DOHH2 (cell line): ENCODE data around the gene VAV1.
"Not testable (repeated sequence)": the region's sequence is repeated elsewhere in the genome, so short reads cannot be mapped to it uniquely, and the experiment has no call there.

Source experiments
- CTCF ChIP-seq: fragments of 200-600 bp; sonication (generic); IDR thresholded peaks from one replicate; pipeline ENCODE4 v1.5.1; 2014; ENCODE audit warnings: antibody characterized with exemption, mild to moderate bottlenecking, low read depth, low read length; ENCODE audit not compliant: poor library complexity, severe bottlenecking
- EZH2phosphoT487 ChIP-seq: fragments of 200-600 bp; sonication (generic); IDR thresholded peaks from 2 replicates; pipeline ENCODE4 v1.6.1; 2017; ENCODE audit warnings: borderline replicate concordance, mild to moderate bottlenecking, antibody characterized with exemption, low read length, moderate library complexity, mixed read lengths

GRCh38 chr19:6800160-6800790 lies 27.8 kb downstream of the VAV1 start:
- not testable (repeated sequence) for TF ChIP-seq CTCF, EZH2phosphoT487
